BLaER1 treated with 17β-estradiol and CSF1 and Interleukin-3, amounts not matched to agents 10 nM and 100 nM (cell line): ENCODE data around the gene GAGE10.
"Not testable (repeated sequence)": the region's sequence is repeated elsewhere in the genome, so short reads cannot be mapped to it uniquely, and the experiment has no call there.

Experiments used
- H3K27ac ChIP-seq, 11 experiments: shearing (Covaris generic); formaldehyde crosslinking; 2 replicates each; pipeline ENCODE4 v1.8.1; 2022
- H3K27me3 ChIP-seq, 11 experiments: shearing (Covaris generic); formaldehyde crosslinking; 2 replicates each; pipeline ENCODE4 v1.8.1; 2022
- H3K36me3 ChIP-seq, 11 experiments: shearing (Covaris generic); formaldehyde crosslinking; 2 replicates each; pipeline ENCODE4 v1.8.1; 2022
- H3K4me1 ChIP-seq, 10 experiments: shearing (Covaris generic); formaldehyde crosslinking; 2 replicates each; pipeline ENCODE4 v1.8.1; 2022
- H3K4me2 ChIP-seq, 11 experiments: shearing (Covaris generic); formaldehyde crosslinking; 2 replicates each; pipeline ENCODE4 v1.8.1; 2022
- H3K4me3 ChIP-seq, 10 experiments: shearing (Covaris generic); formaldehyde crosslinking; 2 replicates each; pipeline ENCODE4 v1.8.1; 2022
- H3K9ac ChIP-seq, 11 experiments: shearing (Covaris generic); formaldehyde crosslinking; 2 replicates each; pipeline ENCODE4 v1.8.1; 2022
- H3K9me3 ChIP-seq, 11 experiments: shearing (Covaris generic); formaldehyde crosslinking; replicated peaks in 1 of 11; 2 replicates each; pipeline ENCODE4 v1.8.1; 2022
- H4K20me1 ChIP-seq, 11 experiments: shearing (Covaris generic); formaldehyde crosslinking; 2 replicates each; pipeline ENCODE4 v1.8.1; 2022

Gene GAGE10

DNA sequence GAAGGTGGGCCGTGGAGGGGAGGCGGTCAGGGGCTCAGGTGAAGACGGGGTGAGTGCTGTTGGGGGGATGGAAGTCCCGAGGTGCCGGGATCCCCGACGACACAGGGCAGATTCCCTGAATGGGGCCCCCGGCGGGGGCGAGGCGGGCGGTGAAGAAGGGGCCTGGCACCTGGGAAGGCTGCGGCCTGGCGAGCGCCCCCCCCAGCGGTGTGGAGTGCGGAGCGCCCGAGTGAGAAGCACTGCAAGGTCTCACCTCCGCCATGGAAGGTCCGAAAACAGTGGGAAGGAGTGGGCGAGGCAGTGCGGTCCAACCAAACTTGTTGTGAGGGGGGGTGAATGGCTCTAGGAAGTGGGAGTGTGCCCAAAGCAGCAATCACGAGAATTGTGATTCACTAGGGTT lies 38.0 kb downstream of the GAGE10 start:
- not testable (repeated sequence) for H3K9me3 ChIP-seq, H3K4me3 ChIP-seq, H3K9ac ChIP-seq, H4K20me1 ChIP-seq, H3K4me2 ChIP-seq, H3K36me3 ChIP-seq, H3K27ac ChIP-seq, H3K4me1 ChIP-seq
- H3K27me3 ChIP-seq: peaks cover 4 to 14% (median 8%) of the 10 kb centered on the region in 11 experiments; a peak in 20 of 22 replicates

DNA sequence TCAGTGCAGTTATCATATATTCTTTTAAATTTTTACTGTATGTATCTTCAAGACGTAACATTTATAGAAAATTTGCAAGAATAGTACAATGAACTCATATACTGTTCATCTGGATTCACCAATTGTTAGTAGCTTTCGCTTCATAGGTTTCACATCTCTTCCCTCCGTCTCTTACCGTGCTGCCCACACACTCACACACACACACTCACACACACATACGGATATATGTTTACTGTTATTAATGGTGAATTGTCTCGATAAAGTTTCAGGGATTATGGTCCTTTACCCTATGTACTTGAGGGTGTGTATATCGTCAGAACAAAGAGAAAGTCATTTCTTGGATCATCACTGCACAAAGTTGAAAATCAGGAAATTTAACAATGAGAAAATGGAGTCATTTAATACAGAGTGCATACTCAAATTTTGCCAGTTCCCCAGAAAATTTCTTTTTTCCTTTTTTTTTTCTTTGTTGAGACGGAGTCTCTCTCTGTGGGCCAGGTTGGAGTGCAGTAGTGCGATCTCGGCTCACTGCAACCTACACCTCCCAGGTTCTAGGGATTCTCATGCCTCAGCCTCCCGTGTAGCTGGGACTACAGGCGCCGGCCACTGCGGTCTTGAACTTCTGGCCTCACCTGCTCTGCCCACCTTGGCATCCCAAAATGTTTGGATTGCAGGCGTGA lies 41.2 kb downstream of the GAGE10 start:
- H3K27ac ChIP-seq, H3K9ac ChIP-seq, H3K4me3 ChIP-seq, H3K4me2 ChIP-seq, H4K20me1 ChIP-seq, H3K4me1 ChIP-seq, H3K9me3 ChIP-seq, H3K36me3 ChIP-seq: not testable (repeated sequence)
- peaks cover 4 to 14% (median 8%) of the 10 kb centered on the region in 11 experiments; a peak in 20 of 22 replicates for H3K27me3 ChIP-seq

DNA sequence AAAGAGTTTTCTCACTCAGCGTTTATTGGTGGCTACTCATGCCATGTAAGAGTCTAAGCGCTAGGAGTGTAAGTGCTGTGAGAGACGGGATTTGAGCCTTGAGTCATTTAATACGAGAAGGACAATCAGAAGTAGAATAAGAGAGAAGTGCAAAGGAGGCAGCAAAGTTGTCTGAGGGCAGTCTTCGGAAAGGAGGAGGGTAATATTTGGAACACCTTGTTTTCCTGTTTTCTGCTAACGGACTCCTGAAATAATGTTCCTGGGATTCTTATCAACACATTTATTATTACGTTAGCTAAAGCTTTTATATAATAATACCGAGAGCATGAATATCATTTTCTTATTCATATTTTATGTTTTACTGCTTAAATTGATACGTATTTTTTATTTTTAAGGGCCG lies 42.0 kb downstream of the GAGE10 start:
- H3K9ac ChIP-seq, H3K36me3 ChIP-seq, H3K27ac ChIP-seq, H4K20me1 ChIP-seq, H3K4me3 ChIP-seq, H3K4me1 ChIP-seq, H3K4me2 ChIP-seq, H3K9me3 ChIP-seq: not testable (repeated sequence)
- peaks cover 4 to 14% (median 8%) of the 10 kb centered on the region in 11 experiments; a peak in 20 of 22 replicates for H3K27me3 ChIP-seq

DNA sequence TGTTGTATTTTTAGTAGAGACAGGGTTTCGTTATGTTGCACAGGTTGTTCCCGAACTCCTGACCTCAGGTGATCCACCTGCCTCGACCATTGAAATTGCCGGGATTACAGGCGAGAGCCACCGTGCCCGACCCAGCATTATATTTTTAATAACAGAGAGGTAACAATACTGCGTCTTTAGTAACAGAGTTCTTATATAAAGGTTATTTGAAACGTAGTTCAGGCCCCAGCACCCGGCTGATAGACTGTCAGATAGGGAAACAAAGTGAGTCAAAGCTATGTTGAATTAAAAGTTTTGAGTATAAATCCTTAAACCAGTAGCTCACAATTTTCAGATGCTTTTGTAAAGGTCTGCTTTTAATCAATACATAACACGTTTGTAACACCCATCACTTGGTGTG lies 42.7 kb downstream of the GAGE10 start:
- not testable (repeated sequence) for H4K20me1 ChIP-seq, H3K4me1 ChIP-seq, H3K36me3 ChIP-seq, H3K4me2 ChIP-seq, H3K9me3 ChIP-seq, H3K27ac ChIP-seq, H3K4me3 ChIP-seq, H3K9ac ChIP-seq
- peaks cover 4 to 14% (median 8%) of the 10 kb centered on the region in 11 experiments; a peak in 20 of 22 replicates for H3K27me3 ChIP-seq
